Retina (tissue), 1 donor: ENCODE data around the gene DDX39A.
A peak's percentile ranks its signal among the peaks of the same experiment; 100 is the strongest.

Source experiments
- DNase-seq: peaks from one replicate; pipeline ENCODE4 v3.0.0-alpha.2; 2016

Gene DDX39A

DNA sequence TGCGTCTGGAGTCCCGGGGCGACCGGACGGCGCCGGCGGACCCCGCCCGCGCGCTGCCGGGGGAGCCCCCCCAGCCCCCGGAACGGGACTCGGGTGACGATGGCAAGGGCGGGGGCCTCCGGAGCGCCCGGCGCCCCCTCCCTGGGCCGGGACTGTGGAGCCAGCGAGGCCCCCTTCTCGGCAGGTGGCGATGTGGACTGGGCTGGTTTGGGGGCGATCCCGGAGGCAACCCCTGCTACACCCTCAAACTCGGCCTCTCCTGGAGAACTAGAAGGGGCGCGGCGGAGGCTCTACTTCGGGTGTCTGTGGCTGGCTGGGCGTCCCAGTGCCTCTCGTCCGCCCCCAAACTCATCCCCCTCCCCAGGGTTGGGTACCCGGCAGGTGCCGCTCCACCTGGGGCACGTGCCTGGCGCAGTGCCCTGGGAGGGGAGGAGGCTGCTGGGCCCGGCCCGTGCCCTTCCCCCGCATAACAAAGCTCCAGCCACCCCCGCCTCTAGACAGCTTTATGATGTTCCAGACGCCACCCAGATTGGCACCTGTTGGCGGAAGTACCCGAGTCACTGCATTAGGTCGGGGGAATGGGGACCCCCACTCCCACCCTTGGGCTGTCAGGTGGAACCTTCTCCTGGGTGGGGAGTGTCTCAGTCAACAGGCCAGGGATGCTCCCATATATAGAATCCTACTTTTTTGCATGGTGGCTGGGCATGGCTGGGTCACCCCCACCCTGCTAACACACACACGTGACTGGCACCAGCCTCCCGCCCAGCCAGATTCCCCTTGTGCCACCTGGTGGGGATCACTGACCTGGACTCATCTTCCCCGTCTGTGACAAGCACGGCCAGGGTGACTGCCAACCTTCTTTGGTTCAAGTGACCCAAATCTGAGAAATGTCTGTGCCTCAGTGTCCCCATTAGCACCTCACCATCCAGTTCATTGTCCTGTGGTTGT, 14.7 kb upstream of the DDX39A start:
- peak; percentile 50 for DNase-seq

DNA sequence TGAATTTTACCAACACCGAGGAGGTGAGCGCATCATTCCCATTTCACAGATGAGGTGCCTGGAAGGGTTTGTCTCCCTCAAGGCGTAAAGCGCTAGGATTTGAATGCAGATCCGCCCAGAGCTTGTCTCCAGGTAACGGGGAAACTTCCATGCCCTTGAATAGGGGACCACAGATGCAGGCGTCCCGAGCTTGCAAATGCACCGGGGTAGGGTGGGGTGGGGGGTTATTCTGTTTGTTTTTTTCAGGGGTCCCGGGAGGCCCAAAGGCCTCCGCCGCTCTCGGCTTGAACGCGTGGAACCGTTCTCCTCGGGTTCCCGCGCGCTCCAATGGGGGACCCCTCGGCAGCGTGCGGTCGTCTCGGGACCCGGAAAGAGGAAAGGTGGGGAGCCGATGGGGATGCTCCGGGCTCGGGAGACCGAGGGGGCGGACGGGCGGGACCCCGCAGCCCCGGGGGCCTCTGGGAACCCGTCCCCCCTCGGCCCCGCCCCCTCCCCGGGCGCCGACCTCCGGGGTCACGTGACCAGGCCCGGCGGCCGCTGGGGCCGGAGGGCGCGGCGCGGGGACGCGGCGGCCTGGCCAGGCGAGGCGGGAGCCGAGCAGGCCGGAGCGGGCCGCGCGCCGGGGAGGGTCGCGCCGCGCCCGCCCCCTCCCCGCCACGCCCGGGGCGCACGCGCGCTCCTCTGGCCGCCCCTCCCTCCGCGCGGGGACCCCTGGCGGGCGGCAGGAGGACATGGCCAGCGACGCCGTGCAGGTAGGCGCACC, 13.8 kb upstream of the DDX39A start, which contains the start of gene PKN1:
Gene PKN1 (plus strand): TSS at position 516 of the 763 bp plus-strand sequence. CDS start 216 bp downstream, at position 732.
- DNase-seq: peak; percentile 76

GRCh38 chr19:14430712-14431111, 11.6 kb upstream of the DDX39A start:
- DNase-seq: no peak

DNA sequence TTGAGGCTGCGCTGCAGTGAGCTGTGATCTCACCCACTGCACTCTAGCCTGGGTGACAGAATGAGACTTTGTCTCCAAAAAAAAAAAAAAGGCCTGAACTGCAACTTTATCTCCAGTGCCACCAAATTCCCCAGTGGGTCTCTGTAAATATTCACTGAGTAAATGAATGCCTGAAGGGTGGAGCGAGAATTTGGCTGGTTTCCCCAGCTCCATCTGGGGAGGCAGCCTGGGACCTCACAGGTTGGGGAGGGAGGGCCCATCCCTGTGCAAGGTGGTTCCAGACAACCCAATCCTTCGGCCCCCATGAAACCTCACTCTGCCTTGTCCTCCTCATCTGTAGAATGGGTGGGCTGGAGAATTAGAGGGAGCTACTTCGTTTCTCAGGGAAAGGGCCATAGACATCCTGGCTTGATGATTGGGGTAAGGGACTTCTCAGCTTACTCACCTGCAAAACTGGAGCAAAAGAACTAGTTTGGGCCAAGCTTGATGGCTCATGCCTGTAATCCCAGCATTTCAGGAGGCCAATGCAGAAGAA, 9.8 kb upstream of the DDX39A start:
- DNase-seq: no peak

DNA sequence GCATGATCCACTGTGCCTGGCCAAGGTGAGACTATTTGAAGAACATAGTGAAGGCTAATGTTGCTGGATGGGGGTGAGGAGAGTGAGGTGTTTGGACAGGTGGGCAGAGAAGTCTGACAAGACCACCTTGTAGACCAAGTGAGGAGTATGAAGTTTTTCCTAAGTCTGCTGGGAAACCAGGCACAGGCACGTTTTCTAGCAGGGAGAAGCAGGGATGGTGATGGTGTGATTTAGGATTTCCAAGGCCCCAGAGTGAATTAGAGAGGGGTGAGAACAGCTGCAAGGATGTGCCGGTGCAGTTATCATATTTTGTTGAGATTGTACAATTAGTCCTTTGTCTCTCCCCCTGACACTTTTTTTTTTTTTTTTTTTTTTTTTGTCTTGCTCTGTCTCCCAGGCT, 8.3 kb upstream of the DDX39A start:
- no peak for DNase-seq

GRCh38 chr19:14425696-14426138, 6.6 kb upstream of the DDX39A start:
- DNase-seq: no peak

DNA sequence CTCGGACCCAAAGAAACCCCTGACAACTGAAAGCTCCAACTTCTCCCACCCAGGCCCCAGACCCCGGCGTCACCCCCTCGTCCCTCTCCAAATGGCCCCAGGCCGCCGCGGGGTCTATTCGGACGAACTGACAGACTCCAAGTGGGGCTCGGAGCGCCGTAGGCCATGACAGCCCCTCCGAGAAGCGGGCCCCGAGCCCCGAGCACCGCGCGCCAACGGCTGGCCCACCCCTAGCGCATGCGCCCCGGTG, 360 bp downstream of the DDX39A start:
- DNase-seq: no peak

GRCh38 chr19:14416817-14417231, 2.3 kb downstream of the DDX39A start:
- DNase-seq: no peak

DNA sequence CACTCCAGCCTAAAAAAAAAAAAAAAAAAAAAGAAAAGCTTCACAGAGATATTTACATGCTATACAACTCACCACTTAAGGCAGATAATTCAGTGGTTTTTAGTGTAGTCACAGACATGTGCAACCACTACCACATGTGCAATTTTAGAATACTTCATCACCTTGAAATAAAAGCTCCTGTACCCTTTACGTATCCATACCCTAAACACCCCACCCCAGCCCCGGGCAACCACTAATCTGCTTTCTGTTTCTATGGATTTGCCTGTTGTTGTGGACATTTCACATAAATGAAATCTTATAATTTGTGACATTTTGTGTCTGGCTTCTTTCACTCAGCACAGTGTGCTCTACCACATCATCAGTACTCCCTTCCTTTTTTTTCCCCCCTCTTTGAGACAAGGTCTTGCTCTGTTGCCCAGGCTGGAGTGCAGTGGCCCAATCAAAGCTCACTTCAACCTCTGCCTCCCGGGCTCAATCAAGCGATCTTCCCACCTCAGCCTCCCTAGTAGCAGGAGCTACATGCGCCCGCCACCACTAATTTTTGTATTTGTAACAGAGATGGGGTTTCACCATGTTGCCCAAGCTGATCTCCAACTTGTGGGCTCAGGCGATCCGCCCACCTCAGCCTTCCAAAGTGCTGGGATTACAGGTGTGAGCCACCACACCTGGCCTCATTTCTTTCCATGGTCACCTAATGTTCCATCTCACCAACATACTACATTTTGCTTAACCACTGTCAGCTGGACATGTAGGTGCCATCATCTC, 4.0 kb downstream of the DDX39A start:
- no peak for DNase-seq

GRCh38 chr19:14413693-14414181, 5.4 kb downstream of the DDX39A start:
- peak; percentile 24 for DNase-seq

DNA sequence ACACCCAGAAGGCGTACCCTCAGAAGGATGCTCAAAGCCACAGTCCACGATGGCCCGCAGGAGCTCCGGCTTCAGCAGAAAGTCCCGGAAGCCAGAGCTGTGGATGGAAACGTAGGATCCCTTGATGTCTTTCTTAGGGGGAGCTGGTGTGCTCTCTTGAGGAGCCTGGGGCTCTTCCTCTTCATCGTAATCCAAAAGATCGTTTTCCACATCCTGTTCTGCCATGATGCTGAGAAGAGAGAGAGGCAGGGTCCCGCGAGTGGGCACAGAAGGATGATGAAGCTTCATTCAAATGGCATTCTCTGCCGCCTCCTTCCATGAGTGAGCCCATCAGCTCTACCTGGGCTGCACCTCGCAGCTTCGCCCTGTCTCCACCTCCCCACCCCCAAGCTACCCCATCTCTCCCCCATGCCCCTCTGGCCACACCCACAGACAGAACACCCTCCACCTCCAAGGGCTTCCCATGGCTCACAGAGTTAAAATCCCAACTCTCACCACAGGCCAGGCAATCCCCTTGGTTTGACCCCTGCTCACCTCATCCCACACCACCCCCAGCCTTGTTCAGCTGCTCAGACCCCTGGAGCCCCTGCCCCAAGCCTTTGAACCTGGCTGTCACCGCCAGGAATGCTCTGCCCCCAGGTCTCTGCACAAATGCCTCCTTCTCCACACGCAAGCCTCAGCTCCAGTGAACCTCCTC, 6.0 kb downstream of the DDX39A start:
- no peak for DNase-seq

DNA sequence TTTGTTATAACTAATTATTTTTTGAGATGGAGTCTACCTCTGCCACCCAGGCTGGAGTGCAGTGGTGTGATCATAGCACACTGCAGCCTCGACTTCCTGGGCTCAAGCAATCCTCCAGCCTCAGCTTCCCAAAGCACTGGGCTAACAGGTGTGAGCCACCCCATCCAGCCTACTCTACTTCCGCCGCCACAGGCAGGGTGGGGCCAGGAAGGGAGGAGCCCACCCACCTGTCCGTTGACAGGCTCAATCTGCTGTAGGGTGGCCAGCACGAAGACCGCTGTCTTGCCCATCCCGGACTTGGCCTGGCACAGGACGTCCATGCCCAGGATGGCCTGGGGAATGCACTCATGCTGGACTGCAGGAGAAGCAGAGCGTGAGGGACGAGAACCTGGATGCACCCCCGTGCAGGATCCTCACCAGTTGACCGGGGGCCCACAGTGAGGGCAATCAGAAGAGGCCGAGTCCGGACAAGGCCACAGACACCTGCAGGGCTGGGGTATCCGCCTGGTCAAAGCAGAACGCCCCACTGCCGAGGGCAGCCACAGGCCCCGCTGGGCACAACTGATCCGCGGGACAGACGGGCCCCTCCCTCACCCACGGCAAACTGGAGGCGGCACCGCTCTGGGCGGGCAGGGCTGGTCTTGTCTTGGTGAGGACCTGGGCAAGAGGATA, 6.7 kb downstream of the DDX39A start:
- DNase-seq: no peak

GRCh38 chr19:14411938-14412245, 7.2 kb downstream of the DDX39A start:
- no peak for DNase-seq

DNA sequence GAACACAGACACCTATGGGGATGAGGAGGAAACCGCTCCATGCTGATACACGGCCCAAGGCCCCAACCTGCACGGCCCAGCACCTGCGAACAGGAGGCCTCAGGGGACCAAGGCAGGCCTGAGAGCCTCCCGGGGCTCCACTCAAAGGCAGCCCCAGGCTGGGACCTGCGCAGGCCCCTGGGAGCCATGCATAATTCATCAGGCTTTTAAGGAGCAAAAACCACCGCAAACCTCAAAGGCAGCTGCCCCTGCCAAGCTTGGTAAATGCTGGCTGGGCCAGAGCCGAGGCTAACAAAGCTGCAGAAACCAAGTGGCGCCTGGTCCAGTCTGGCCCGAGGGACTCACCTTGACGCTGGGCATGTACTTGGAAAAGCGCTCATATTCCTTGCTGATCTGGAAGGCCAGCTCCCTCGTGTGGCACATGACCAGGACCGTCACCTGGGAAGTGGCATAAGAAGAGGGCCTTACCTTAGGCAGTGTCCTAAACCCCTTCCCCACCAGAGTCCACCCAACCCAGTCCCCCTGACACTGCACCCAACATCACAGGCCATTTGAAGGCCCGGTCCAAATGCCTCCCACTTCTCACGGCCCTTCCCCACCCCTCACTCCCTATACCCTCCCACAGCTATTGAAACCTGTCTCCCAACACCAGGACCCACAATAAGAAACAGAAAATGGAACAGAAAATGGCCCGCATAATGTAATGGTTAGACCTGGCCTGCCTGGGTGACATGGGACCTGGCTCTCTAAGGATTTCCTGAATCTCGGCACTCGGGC, 7.8 kb downstream of the DDX39A start:
- DNase-seq: peak; percentile 29

DNA sequence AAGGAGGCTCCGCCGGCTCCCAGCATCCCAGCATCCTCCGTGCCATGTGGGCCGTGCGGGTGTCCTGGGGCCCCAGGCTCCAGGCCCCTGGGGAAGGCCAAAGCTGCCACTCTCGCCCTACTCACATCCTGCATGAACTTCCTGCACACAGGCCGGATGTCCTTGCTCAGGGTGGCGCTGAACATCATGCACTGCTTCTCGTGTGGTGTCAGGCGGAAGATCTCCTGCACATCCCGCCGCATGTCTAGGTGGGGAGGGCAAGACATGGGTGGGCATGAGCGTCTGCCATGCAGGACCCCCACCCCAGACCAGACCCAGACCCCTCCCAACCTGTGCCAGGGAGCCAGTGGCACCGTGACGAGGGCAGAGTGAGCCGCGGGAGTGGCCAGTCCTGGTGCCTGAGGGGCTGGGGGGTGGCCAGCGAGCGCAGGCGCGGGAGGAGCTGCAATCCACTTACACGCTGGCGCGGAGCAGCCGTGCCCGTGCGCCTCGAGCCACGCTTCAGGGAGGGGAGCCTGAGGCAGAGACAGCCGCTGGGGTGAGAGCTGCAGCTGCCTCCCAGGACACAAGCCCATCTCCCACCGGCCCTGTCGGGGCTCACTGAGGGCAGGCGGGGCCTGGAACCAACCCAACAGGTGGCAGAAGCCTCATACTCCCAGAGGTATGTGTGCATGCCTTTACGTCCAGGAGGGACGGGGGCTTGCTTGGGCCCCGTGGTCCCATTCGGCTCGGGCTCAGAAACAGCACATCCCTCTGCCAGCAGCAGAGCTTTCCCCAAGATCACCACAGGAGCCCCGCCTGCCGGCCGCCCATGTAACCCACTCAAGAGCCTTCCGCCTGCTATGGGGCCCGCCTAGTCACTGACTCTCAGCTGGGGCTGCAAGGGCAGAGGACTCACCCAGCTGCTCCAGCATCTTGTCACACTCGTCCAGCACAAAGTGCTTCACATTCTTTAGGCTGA, 8.8 kb downstream of the DDX39A start:
- DNase-seq: no peak

DNA sequence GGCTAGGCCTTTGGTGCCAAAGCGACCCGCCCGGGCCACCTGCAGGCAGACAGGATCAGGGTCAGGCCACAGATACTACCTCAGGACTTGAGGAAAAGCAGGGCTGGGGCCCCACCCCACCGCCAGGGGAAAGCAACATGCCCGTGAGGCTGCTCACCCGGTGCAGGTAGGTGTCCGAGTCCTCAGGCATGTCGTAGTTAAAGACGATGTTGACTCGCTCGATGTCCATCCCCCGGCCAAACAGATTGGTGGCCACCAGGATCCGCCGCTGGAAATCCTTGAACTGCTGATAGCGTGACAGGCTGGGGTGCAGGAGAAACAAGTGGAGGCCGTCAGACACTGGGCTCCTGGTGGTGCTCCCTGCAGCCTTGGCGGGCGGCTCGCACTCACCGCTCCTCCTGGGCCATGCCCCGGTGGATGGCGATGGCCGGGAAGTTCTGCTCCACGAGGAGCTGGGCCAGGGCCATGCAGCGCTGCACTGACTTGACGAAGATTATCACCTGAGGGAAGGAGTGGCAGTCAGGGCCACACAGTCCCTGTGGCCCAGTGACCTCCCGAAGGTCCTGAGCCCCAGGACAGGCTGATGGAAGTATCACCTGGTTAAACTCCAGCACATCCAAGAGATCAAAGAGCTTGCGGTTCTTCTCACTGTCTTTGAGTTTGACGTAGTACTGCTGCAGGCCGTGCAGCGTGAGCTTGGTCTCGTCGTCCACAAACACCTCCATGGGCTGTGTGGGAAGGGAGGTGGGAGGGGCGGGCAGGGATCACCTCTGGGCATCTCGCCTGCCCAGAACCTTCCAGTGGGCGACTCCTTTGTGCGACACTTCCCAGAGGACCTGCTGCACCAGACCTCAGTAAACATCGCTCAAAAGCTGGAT, 9.8 kb downstream of the DDX39A start:
- DNase-seq: no peak

- no peak for DNase-seq
Measured at GRCh38 chr19:14408491-14409145, 10.5 kb downstream of the DDX39A start.
